ENCODE results near the gene GNA12. TPM values are rescaled to one million over a fixed set of nuclear protein-coding genes. Genes with fewer than 3 reads are reported as not detected.

The GNA12 gene
- total RNA-seq, 1 experiment from 2014 or later: 35.5 TPM

GRCh38 chr7:2787251-2787951, 56.7 kb downstream of the GNA12 start:
- no peak for TF ChIP-seq EZH2 (IDR thresholded peaks at IDR 0.05; ENCODE audit: borderline replicate concordance, low read depth, low read length, poor library complexity, severe bottlenecking)
- TF ChIP-seq, protein P1, sequence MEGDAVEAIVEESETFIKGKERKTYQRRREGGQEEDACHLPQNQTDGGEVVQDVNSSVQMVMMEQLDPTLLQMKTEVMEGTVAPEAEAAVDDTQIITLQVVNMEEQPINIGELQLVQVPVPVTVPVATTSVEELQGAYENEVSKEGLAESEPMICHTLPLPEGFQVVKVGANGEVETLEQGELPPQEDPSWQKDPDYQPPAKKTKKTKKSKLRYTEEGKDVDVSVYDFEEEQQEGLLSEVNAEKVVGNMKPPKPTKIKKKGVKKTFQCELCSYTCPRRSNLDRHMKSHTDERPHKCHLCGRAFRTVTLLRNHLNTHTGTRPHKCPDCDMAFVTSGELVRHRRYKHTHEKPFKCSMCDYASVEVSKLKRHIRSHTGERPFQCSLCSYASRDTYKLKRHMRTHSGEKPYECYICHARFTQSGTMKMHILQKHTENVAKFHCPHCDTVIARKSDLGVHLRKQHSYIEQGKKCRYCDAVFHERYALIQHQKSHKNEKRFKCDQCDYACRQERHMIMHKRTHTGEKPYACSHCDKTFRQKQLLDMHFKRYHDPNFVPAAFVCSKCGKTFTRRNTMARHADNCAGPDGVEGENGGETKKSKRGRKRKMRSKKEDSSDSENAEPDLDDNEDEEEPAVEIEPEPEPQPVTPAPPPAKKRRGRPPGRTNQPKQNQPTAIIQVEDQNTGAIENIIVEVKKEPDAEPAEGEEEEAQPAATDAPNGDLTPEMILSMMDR (conservative IDR thresholded peaks at IDR 0.05; ENCODE audit: low read depth, low read length): no peak
- CTCF ChIA-PET: interaction anchor here (1.0 kb wide), 1 partner anchor 27 kb away, joined by 3 read pairs; no protein-coding TSS in a partner anchor
- H3K9me3 ChIP-seq (ENCODE audit: low read depth, low read length, poor library complexity, severe bottlenecking): no peaks in the 10 kb centered on the region
- no peak overlapping the region for H3K27ac ChIP-seq (ENCODE audit: low read depth, low read length, poor library complexity, severe bottlenecking)
- BruUV-seq (replicated peaks): no TSS peak
- intact Hi-C loops (cut with micrococcal nuclease; ENCODE audit: unreplicated experiment): no loop called here
- no peaks in the 10 kb centered on the region for H3K4me1 ChIP-seq (ENCODE audit: insufficient read depth, low read length, poor library complexity, severe bottlenecking)
- no peaks in the 10 kb centered on the region for H3K27me3 ChIP-seq (replicated peaks; ENCODE audit: insufficient read depth, low read depth, low read length, poor library complexity)
- POLR2A ChIA-PET (ENCODE audit: low non-redundant PET): no interaction called here
- peaks cover 9% of the 10 kb centered on the region for H3K36me3 ChIP-seq (ENCODE audit: insufficient read depth, low read length, poor library complexity, severe bottlenecking)
- no peak overlapping the region for H3K4me3 ChIP-seq (ENCODE audit: low read depth, low read length, poor library complexity, severe bottlenecking)
- DNase-seq (ENCODE audit: low spot score): no peak

GRCh38 chr7:2786607-2787116, 57.4 kb downstream of the GNA12 start:
- POLR2A ChIA-PET (ENCODE audit: low non-redundant PET): no interaction called here
- intact Hi-C loops (cut with micrococcal nuclease; ENCODE audit: unreplicated experiment): no loop called here

GRCh38 chr7:2785071-2785500, 59.0 kb downstream of the GNA12 start:
- no peaks in the 10 kb centered on the region for H3K9me3 ChIP-seq (ENCODE audit: low read depth, low read length, poor library complexity, severe bottlenecking)
- intact Hi-C loops (cut with micrococcal nuclease; ENCODE audit: unreplicated experiment): no loop called here
- H3K27me3 ChIP-seq (replicated peaks; ENCODE audit: insufficient read depth, low read depth, low read length, poor library complexity): no peaks in the 10 kb centered on the region
- H3K27ac ChIP-seq (ENCODE audit: low read depth, low read length, poor library complexity, severe bottlenecking): no peak overlapping the region
- POLR2A ChIA-PET (ENCODE audit: low non-redundant PET): no interaction called here
- no peak overlapping the region for H3K4me3 ChIP-seq (ENCODE audit: low read depth, low read length, poor library complexity, severe bottlenecking)
- DNase-seq (ENCODE audit: low spot score): no peak
- H3K4me1 ChIP-seq (ENCODE audit: insufficient read depth, low read length, poor library complexity, severe bottlenecking): no peaks in the 10 kb centered on the region
- no peaks in the 10 kb centered on the region for H3K36me3 ChIP-seq (ENCODE audit: insufficient read depth, low read length, poor library complexity, severe bottlenecking)
- TF ChIP-seq, protein P1 (conservative IDR thresholded peaks at IDR 0.05; ENCODE audit: low read depth, low read length): no peak
- TF ChIP-seq EZH2 (IDR thresholded peaks at IDR 0.05; ENCODE audit: borderline replicate concordance, low read depth, low read length, poor library complexity, severe bottlenecking): no peak
- CTCF ChIA-PET: interaction anchor here (0.5 kb wide), 1 partner anchor 11 kb away, joined by 10 read pairs; no protein-coding TSS in a partner anchor
- BruUV-seq (replicated peaks): no TSS peak

More at GRCh38 chr7:2786607-2787116, 57.4 kb downstream of the GNA12 start:
- H3K27ac ChIP-seq (ENCODE audit: low read depth, low read length, poor library complexity, severe bottlenecking): no peak overlapping the region
- no peaks in the 10 kb centered on the region for H3K9me3 ChIP-seq (ENCODE audit: low read depth, low read length, poor library complexity, severe bottlenecking)
- TF ChIP-seq EZH2 (IDR thresholded peaks at IDR 0.05; ENCODE audit: borderline replicate concordance, low read depth, low read length, poor library complexity, severe bottlenecking): no peak
- TF ChIP-seq, protein P1 (conservative IDR thresholded peaks at IDR 0.05; ENCODE audit: low read depth, low read length): no peak
- no peak for DNase-seq (ENCODE audit: low spot score)
- H3K4me1 ChIP-seq (ENCODE audit: insufficient read depth, low read length, poor library complexity, severe bottlenecking): no peaks in the 10 kb centered on the region
- BruUV-seq (replicated peaks): no TSS peak
- CTCF ChIA-PET: interaction anchor here (1.0 kb wide), 1 partner anchor 26 kb away, joined by 3 read pairs; no protein-coding TSS in a partner anchor
- H3K36me3 ChIP-seq (ENCODE audit: insufficient read depth, low read length, poor library complexity, severe bottlenecking): peaks cover 7% of the 10 kb centered on the region
- no peaks in the 10 kb centered on the region for H3K27me3 ChIP-seq (replicated peaks; ENCODE audit: insufficient read depth, low read depth, low read length, poor library complexity)
- no peak overlapping the region for H3K4me3 ChIP-seq (ENCODE audit: low read depth, low read length, poor library complexity, severe bottlenecking)

Data from A673 (cell line).